HepG2 (cell line): ENCODE data around the gene BET1.

Experiments
- CBX5 ChIP-seq: sonication (generic); formaldehyde crosslinking; IDR thresholded peaks from 2 replicates; pipeline ENCODE4 v1.4.0; 2020; ENCODE audit warnings: missing genetic modification reagents, borderline replicate concordance
- FOXM1 ChIP-seq: sonication (generic); formaldehyde crosslinking; IDR thresholded peaks from 2 replicates; pipeline ENCODE4 v1.5.0; 2020; ENCODE audit warnings: missing genetic modification reagents
- GABPA ChIP-seq, 2 experiments: IDR thresholded peaks; 2 replicates each; pipeline ENCODE4 v1.6.1; 2011 to 2016; ENCODE audit warnings: low read depth in 2 of 2, low read length in 1 of 2, missing biosample characterization in 1 of 2, missing genetic modification characterization in 1 of 2
- HDAC6 ChIP-seq: fragments of 200-600 bp; sonication (generic); IDR thresholded peaks from 2 replicates; pipeline ENCODE4 v1.7.0; 2017; ENCODE audit warnings: mild to moderate bottlenecking, antibody characterized with exemption, low read length, low read depth
- KDM5A ChIP-seq: fragments of 200-600 bp; sonication (generic); IDR thresholded peaks from 2 replicates; pipeline ENCODE4 v1.7.0; 2018; ENCODE audit warnings: antibody characterized with exemption, mild to moderate bottlenecking, low read length, borderline replicate concordance
- NCOR1 ChIP-seq: fragments of 200-600 bp; sonication (generic); IDR thresholded peaks from 2 replicates; pipeline ENCODE4 v1.7.0; 2017; ENCODE audit warnings: antibody characterized with exemption, low read length, borderline replicate concordance
- NPAS2 ChIP-seq: sonication (generic); formaldehyde crosslinking; IDR thresholded peaks from 2 replicates; pipeline ENCODE4 v1.8.0; 2022; ENCODE audit warnings: mild to moderate bottlenecking, missing genetic modification reagents, borderline replicate concordance
- SMARCC2 ChIP-seq: fragments of 450-650 bp; IDR thresholded peaks from 2 replicates; pipeline ENCODE4 v1.6.1; 2017; ENCODE audit warnings: antibody characterized with exemption, mild to moderate bottlenecking
- ZNF749 ChIP-seq: sonication (generic); formaldehyde crosslinking; IDR thresholded peaks from 2 replicates; pipeline ENCODE4 v1.8.0; 2022; ENCODE audit warnings: mild to moderate bottlenecking, missing genetic modification reagents, moderate library complexity, borderline replicate concordance
- TF ChIP-seq, protein P1 (sequence below): sonication (generic); formaldehyde crosslinking; IDR thresholded peaks from 2 replicates; pipeline ENCODE4 v1.5.1; 2020; ENCODE audit warnings: missing genetic modification reagents, mild to moderate bottlenecking, borderline replicate concordance
- TF ChIP-seq, protein P2 (sequence below): sonication (generic); formaldehyde crosslinking; IDR thresholded peaks from 2 replicates; pipeline ENCODE4 v1.5.0; 2020; ENCODE audit warnings: mild to moderate bottlenecking, missing genetic modification reagents, moderate library complexity
- TF ChIP-seq, protein P3 (sequence below): sonication (generic); formaldehyde crosslinking; IDR thresholded peaks from 2 replicates; pipeline ENCODE4 v1.8.0; 2022; ENCODE audit warnings: low read depth, missing genetic modification reagents

DNA sequence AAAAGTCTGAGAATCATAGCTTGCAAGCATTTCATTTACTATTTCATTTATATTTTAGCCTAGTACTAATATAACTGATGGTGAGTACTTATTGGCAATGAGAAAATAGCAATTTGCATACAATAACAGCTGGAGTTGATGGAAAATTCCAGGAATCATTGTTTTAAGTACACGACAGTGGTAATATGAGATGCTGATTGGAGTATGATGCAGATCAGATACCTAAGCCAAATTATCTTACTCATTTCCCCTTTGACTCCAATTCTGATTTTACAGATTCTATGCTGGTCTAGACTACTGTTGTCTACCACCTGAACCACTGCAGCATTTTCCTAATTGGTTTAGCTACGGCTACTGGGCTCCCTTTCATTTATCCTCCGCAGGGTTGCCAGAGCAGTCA is 45.9 kb downstream of the BET1 start:
- TF ChIP-seq, protein P1, sequence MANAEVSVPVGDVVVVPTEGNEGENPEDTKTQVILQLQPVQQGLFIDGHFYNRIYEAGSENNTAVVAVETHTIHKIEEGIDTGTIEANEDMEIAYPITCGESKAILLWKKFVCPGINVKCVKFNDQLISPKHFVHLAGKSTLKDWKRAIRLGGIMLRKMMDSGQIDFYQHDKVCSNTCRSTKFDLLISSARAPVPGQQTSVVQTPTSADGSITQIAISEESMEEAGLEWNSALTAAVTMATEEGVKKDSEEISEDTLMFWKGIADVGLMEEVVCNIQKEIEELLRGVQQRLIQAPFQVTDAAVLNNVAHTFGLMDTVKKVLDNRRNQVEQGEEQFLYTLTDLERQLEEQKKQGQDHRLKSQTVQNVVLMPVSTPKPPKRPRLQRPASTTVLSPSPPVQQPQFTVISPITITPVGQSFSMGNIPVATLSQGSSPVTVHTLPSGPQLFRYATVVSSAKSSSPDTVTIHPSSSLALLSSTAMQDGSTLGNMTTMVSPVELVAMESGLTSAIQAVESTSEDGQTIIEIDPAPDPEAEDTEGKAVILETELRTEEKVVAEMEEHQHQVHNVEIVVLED (CRISPR knock-in tag): no peak
- TF ChIP-seq NCOR1: no peak
- TF ChIP-seq, protein P2, sequence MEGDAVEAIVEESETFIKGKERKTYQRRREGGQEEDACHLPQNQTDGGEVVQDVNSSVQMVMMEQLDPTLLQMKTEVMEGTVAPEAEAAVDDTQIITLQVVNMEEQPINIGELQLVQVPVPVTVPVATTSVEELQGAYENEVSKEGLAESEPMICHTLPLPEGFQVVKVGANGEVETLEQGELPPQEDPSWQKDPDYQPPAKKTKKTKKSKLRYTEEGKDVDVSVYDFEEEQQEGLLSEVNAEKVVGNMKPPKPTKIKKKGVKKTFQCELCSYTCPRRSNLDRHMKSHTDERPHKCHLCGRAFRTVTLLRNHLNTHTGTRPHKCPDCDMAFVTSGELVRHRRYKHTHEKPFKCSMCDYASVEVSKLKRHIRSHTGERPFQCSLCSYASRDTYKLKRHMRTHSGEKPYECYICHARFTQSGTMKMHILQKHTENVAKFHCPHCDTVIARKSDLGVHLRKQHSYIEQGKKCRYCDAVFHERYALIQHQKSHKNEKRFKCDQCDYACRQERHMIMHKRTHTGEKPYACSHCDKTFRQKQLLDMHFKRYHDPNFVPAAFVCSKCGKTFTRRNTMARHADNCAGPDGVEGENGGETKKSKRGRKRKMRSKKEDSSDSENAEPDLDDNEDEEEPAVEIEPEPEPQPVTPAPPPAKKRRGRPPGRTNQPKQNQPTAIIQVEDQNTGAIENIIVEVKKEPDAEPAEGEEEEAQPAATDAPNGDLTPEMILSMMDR: no peak
- TF ChIP-seq HDAC6: no peak
- TF ChIP-seq, protein P3, sequence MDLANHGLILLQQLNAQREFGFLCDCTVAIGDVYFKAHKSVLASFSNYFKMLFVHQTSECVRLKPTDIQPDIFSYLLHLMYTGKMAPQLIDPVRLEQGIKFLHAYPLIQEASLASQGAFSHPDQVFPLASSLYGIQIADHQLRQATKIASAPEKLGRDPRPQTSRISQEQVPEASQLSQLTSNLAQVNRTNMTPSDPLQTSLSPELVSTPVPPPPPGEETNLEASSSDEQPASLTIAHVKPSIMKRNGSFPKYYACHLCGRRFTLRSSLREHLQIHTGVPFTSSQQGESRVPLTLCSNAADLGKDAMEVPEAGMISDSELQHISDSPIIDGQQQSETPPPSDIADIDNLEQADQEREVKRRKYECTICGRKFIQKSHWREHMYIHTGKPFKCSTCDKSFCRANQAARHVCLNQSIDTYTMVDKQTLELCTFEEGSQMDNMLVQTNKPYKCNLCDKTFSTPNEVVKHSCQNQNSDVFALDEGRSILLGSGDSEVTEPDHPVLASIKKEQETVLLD (CRISPR knock-in tag): no peak
- no peak for TF ChIP-seq NPAS2 (CRISPR knock-in tag)
- no peak for TF ChIP-seq ZNF749 (CRISPR knock-in tag)
- TF ChIP-seq CBX5 (CRISPR knock-in tag): no peak
- no peak for TF ChIP-seq GABPA (IDR thresholded peaks at IDR 0.05; ENCODE audit: low read depth, low read length)
- TF ChIP-seq GABPA (CRISPR knock-in tag; IDR thresholded peaks at IDR 0.05; ENCODE audit: low read depth): no peak
- TF ChIP-seq FOXM1 (CRISPR knock-in tag): no peak
- no peak for TF ChIP-seq SMARCC2
- no peak for TF ChIP-seq KDM5A
